ENCODE data around the gene PALMD. TPM values are rescaled to one million over a fixed set of nuclear protein-coding genes. Genes with fewer than 3 reads are reported as not detected.
A peak's percentile ranks its signal among the peaks of the same experiment; 100 is the strongest.

The PALMD gene
- polyA plus RNA-seq, 2 of the 4 experiments (the other 2 are of a cell fraction) = 0.92 to 3.1 TPM

- WGBS (ENCODE audit: missing lambda C conversion rate) = 50% methylated on average over 5 of the region's 5 CpGs
- ATAC-seq = peak; percentile 94 to 96
- ChIA-PET CTCF (no interaction called here), POLR2A (no interaction called here)
- Histone ChIP-seq H3K4me1 (peaks cover 32% of the 10 kb centered on the region), H3K4me2 (peak overlapping the region; percentile 34), H3K4me3 (no peak overlapping the region), H3K27ac (peak overlapping the region; percentile 74 to 80), H3K9me3 (no peaks in the 10 kb centered on the region)
- DNase-seq (ENCODE audit: low read depth in 1 of 2, low spot score in 1 of 2) = peak; percentile 7 to 80
- FAIRE-seq = no peak
- TF ChIP-seq CEBPB (IDR thresholded peaks at IDR 0.05) = peak in 1 of 2 experiments; percentile 15; a peak in 1 of 4 replicates
- TF ChIP-seq BHLHE40 (IDR thresholded peaks at IDR 0.05; ENCODE audit: low read depth, low read length) = no peak
- no peak for TF ChIP-seq ESRRA (IDR thresholded peaks at IDR 0.05; ENCODE audit: borderline replicate concordance, low read length)
- no peak for TF ChIP-seq EHMT2 (IDR thresholded peaks at IDR 0.05; ENCODE audit: low read depth)
- no peak for TF ChIP-seq CBX2 (IDR thresholded peaks at IDR 0.05; ENCODE audit: borderline replicate concordance, low read depth)
- TF ChIP-seq E2F6 (IDR thresholded peaks at IDR 0.05; ENCODE audit: borderline replicate concordance, low read depth) = no peak
- TF ChIP-seq HOXB13 (CRISPR knock-in tag; IDR thresholded peaks at IDR 0.05; ENCODE audit: low read depth) = no peak
- 0 out of 2 replicates have a peak, but pooled peaks have one; percentile 49 for TF ChIP-seq FOSL2 (IDR thresholded peaks at IDR 0.05)
- peak; percentile 58; the same call in 1 of the 2 replicates for TF ChIP-seq FOSL2 (CRISPR knock-in tag; IDR thresholded peaks at IDR 0.05)
- no peak for TF ChIP-seq TP53 (CRISPR knock-in tag; IDR thresholded peaks at IDR 0.05)
- TF ChIP-seq, protein P1, sequence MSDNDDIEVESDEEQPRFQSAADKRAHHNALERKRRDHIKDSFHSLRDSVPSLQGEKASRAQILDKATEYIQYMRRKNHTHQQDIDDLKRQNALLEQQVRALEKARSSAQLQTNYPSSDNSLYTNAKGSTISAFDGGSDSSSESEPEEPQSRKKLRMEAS (IDR thresholded peaks at IDR 0.05) = peak; percentile 35; the same call in 1 of the 2 replicates
- 0 out of 5 replicates have a peak, but pooled peaks of 1 of the 2 experiments have one; percentile 11 for TF ChIP-seq EP300 (IDR thresholded peaks at IDR 0.05)
- TF ChIP-seq NPAS2 (CRISPR knock-in tag; IDR thresholded peaks at IDR 0.05; ENCODE audit: borderline replicate concordance) = no peak
- TF ChIP-seq RAD21 (conservative IDR thresholded peaks at IDR 0.05 in 1 of 2, IDR thresholded peaks at IDR 0.05 in 1 of 2) = peak in 1 of 2 experiments; percentile 23; a peak in 1 of 5 replicates
- no peak for TF ChIP-seq TFCP2L1 (CRISPR knock-in tag; IDR thresholded peaks at IDR 0.05)
- no peak for TF ChIP-seq ZSCAN20 (CRISPR knock-in tag; IDR thresholded peaks at IDR 0.05)
- peak; percentile 19; the same call in 1 of the 3 replicates for TF ChIP-seq SMC3 (IDR thresholded peaks at IDR 0.05)
- TF ChIP-seq, protein P2, sequence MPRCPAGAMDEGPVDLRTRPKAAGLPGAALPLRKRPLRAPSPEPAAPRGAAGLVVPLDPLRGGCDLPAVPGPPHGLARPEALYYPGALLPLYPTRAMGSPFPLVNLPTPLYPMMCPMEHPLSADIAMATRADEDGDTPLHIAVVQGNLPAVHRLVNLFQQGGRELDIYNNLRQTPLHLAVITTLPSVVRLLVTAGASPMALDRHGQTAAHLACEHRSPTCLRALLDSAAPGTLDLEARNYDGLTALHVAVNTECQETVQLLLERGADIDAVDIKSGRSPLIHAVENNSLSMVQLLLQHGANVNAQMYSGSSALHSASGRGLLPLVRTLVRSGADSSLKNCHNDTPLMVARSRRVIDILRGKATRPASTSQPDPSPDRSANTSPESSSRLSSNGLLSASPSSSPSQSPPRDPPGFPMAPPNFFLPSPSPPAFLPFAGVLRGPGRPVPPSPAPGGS (IDR thresholded peaks at IDR 0.05) = no peak
- no peak for TF ChIP-seq EHF (CRISPR knock-in tag; IDR thresholded peaks at IDR 0.05)
- TF ChIP-seq RNF2 (IDR thresholded peaks at IDR 0.05; ENCODE audit: borderline replicate concordance, low read depth) = no peak
- TF ChIP-seq, protein P3, sequence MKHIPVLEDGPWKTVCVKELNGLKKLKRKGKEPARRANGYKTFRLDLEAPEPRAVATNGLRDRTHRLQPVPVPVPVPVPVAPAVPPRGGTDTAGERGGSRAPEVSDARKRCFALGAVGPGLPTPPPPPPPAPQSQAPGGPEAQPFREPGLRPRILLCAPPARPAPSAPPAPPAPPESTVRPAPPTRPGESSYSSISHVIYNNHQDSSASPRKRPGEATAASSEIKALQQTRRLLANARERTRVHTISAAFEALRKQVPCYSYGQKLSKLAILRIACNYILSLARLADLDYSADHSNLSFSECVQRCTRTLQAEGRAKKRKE (CRISPR knock-in tag; IDR thresholded peaks at IDR 0.05; ENCODE audit: low read depth) = no peak
- TF ChIP-seq CTCF (IDR thresholded peaks at IDR 0.05) = no peak
- TF ChIP-seq MAZ (IDR thresholded peaks at IDR 0.05; ENCODE audit: borderline replicate concordance, low read depth, low read length) = no peak
- no peak for TF ChIP-seq RARB (CRISPR knock-in tag; IDR thresholded peaks at IDR 0.05)
- TF ChIP-seq HEYL (CRISPR knock-in tag; IDR thresholded peaks at IDR 0.05) = no peak
- peak; percentile 31 to 45; a peak in 2 of 5 replicates for TF ChIP-seq JUN (IDR thresholded peaks at IDR 0.05)
- TF ChIP-seq CHD2 (IDR thresholded peaks at IDR 0.05; ENCODE audit: low read length, partially characterized antibody) = no peak
- no peak for TF ChIP-seq SREBF2 (IDR thresholded peaks at IDR 0.05)
- TF ChIP-seq MYC (IDR thresholded peaks at IDR 0.05; ENCODE audit: borderline replicate concordance, low read length) = no peak
- peak; percentile 74; the same call in 1 of the 2 replicates for TF ChIP-seq GATA3 (IDR thresholded peaks at IDR 0.05; ENCODE audit: borderline replicate concordance)
- TF ChIP-seq NFE2L2 (conservative IDR thresholded peaks at IDR 0.05; ENCODE audit: low read length) = no peak
- no peak for TF ChIP-seq CHD4 (IDR thresholded peaks at IDR 0.05; ENCODE audit: borderline replicate concordance)
- no peak for TF ChIP-seq HOXB5 (CRISPR knock-in tag; IDR thresholded peaks at IDR 0.05)
- no peak for TF ChIP-seq FOSB (CRISPR knock-in tag; IDR thresholded peaks at IDR 0.05)
- no peak for TF ChIP-seq NR3C1 (IDR thresholded peaks at IDR 0.05)
- TF ChIP-seq PHF8 (IDR thresholded peaks at IDR 0.05; ENCODE audit: borderline replicate concordance, low read depth) = no peak
- no peak for TF ChIP-seq RFX5 (IDR thresholded peaks at IDR 0.05)
These were observed 46.2 kb upstream of the PALMD start for GRCh38 chr1:99599678-99600175.

Measured in A549 (cell line).